SK-N-SH treated with all-trans-retinoic acid at 6 μM for 48 hours (cell line): ENCODE results near the gene PDCL3.

Experiments
- ATAC-seq: fragments of 200-7000 bp; cut with Tn5 transposase; 3 replicates; pipeline ENCODE4 v1.9.1; 2020; ENCODE audit warnings: mild to moderate bottlenecking, moderate library complexity
- ARNTL ChIP-seq: fragments of 450-650 bp; formaldehyde crosslinking; IDR thresholded peaks from 2 replicates; pipeline ENCODE4 v1.5.0; 2020; ENCODE audit warnings: low read depth, mild to moderate bottlenecking, moderate library complexity, borderline replicate concordance
- BACH2 ChIP-seq: fragments of 250-450 bp; sonication (Bioruptor Pico); IDR thresholded peaks from 2 replicates; pipeline ENCODE4 v1.9.0; 2021; ENCODE audit warnings: mild to moderate bottlenecking, borderline replicate concordance
- CSDC2 ChIP-seq: fragments of 250-450 bp; sonication (Bioruptor Pico); IDR thresholded peaks from 2 replicates; pipeline ENCODE4 v1.5.0; 2020; ENCODE audit warnings: mild to moderate bottlenecking, moderate library complexity
- ESRRG ChIP-seq: fragments of 250-450 bp; sonication (Bioruptor Pico); IDR thresholded peaks from 2 replicates; pipeline ENCODE4 v1.6.1; 2021; ENCODE audit warnings: mild to moderate bottlenecking
- GLIS3 ChIP-seq: fragments of 250-450 bp; sonication (Bioruptor Pico); IDR thresholded peaks from 2 replicates; pipeline ENCODE4 v1.5.0; 2020; ENCODE audit warnings: mild to moderate bottlenecking, moderate library complexity
- ISL1 ChIP-seq: fragments of 250-450 bp; sonication (Bioruptor Pico); IDR thresholded peaks from 2 replicates; pipeline ENCODE4 v2.1.2; 2022; ENCODE audit warnings: mild to moderate bottlenecking, moderate library complexity
- OSR1 ChIP-seq: fragments of 250-450 bp; sonication (Bioruptor Pico); IDR thresholded peaks from 2 replicates; pipeline ENCODE4 v1.8.0; 2022; ENCODE audit warnings: moderate library complexity, mild to moderate bottlenecking, inconsistent platforms
- PATZ1 ChIP-seq: fragments of 250-450 bp; sonication (Bioruptor Pico); IDR thresholded peaks from 2 replicates; pipeline ENCODE4 v1.8.0; 2020; ENCODE audit warnings: mild to moderate bottlenecking, moderate library complexity, borderline replicate concordance
- POU6F1 ChIP-seq: fragments of 250-450 bp; sonication (Bioruptor Pico); IDR thresholded peaks from 2 replicates; pipeline ENCODE4 v1.8.0; 2021; ENCODE audit warnings: low read depth, mild to moderate bottlenecking, moderate library complexity, borderline replicate concordance
- RARB ChIP-seq: fragments of 250-450 bp; sonication (Bioruptor Pico); IDR thresholded peaks from 2 replicates; pipeline ENCODE4 v1.8.0; 2021; ENCODE audit warnings: mild to moderate bottlenecking, moderate library complexity
- SNAI2 ChIP-seq: fragments of 250-450 bp; sonication (Bioruptor Pico); IDR thresholded peaks from 2 replicates; pipeline ENCODE4 v1.5.0; 2020; ENCODE audit warnings: mild to moderate bottlenecking, moderate library complexity
- TCF4 ChIP-seq: fragments of 250-450 bp; sonication (Bioruptor Pico); IDR thresholded peaks from 2 replicates; pipeline ENCODE4 v1.8.0; 2021; ENCODE audit warnings: mild to moderate bottlenecking, moderate library complexity, borderline replicate concordance
- ZFP3 ChIP-seq: fragments of 250-450 bp; sonication (Bioruptor Pico); IDR thresholded peaks from 2 replicates; pipeline ENCODE4 v1.5.0; 2020; ENCODE audit warnings: mild to moderate bottlenecking, moderate library complexity
- ZFP30 ChIP-seq: fragments of 450-650 bp; formaldehyde crosslinking; IDR thresholded peaks from 2 replicates; pipeline ENCODE4 v1.5.0; 2022; ENCODE audit warnings: mild to moderate bottlenecking, moderate library complexity
- ZNF565 ChIP-seq: fragments of 450-650 bp; formaldehyde crosslinking; conservative IDR thresholded peaks from 2 replicates; pipeline ENCODE4 v1.5.0; 2020; ENCODE audit warnings: low read depth, mild to moderate bottlenecking, moderate library complexity
- ZNF8 ChIP-seq: fragments of 450-650 bp; formaldehyde crosslinking; IDR thresholded peaks from 2 replicates; pipeline ENCODE4 v1.5.0; 2020; ENCODE audit warnings: mild to moderate bottlenecking, moderate library complexity
- TF ChIP-seq, protein P1 (sequence below): fragments of 250-450 bp; sonication (Bioruptor Pico); IDR thresholded peaks from 2 replicates; pipeline ENCODE4 v1.5.0; 2020; ENCODE audit warnings: mild to moderate bottlenecking, moderate library complexity
- TF ChIP-seq, protein P2 (sequence below): fragments of 250-450 bp; sonication (Bioruptor Pico); IDR thresholded peaks from 2 replicates; pipeline ENCODE4 v1.5.1; 2020; ENCODE audit warnings: low read depth, mild to moderate bottlenecking, moderate library complexity
- TF ChIP-seq, protein P3 (sequence below): fragments of 250-450 bp; sonication (Bioruptor Pico); IDR thresholded peaks from 2 replicates; pipeline ENCODE4 v1.5.1; 2021; ENCODE audit warnings: mild to moderate bottlenecking, moderate library complexity

PDCL3 gene

DNA sequence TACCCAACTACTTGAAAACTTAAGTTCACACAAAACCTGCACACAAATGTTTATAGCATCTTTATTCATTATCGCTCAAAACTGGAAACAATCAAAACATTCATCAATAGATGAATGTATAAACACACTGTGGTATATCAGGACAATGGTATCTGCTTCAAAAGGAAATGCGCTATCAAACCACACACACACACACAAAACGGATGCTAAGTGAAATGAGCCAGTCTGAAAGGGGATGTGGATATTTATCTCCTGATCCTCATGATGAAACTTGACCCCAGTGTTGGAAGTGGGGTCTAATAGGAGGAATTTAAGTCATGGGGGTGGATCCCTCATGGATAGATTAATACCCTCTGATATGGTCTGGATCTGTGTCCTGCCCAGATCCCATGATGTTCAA is 22.0 kb downstream of the PDCL3 start (continued):
- TF ChIP-seq ISL1 (no peak), ESRRG (CRISPR knock-in tag) (no peak)

GRCh38 chr2:100588071-100588786 is 25.4 kb downstream of the PDCL3 start:
- ATAC-seq: peak; percentile 60

GRCh38 chr2:100589527-100589926 is 26.7 kb downstream of the PDCL3 start:
- no peak for ATAC-seq
- TF ChIP-seq PATZ1 (CRISPR knock-in tag): no peak
- TF ChIP-seq CSDC2 (CRISPR knock-in tag): no peak
- TF ChIP-seq, protein P1, sequence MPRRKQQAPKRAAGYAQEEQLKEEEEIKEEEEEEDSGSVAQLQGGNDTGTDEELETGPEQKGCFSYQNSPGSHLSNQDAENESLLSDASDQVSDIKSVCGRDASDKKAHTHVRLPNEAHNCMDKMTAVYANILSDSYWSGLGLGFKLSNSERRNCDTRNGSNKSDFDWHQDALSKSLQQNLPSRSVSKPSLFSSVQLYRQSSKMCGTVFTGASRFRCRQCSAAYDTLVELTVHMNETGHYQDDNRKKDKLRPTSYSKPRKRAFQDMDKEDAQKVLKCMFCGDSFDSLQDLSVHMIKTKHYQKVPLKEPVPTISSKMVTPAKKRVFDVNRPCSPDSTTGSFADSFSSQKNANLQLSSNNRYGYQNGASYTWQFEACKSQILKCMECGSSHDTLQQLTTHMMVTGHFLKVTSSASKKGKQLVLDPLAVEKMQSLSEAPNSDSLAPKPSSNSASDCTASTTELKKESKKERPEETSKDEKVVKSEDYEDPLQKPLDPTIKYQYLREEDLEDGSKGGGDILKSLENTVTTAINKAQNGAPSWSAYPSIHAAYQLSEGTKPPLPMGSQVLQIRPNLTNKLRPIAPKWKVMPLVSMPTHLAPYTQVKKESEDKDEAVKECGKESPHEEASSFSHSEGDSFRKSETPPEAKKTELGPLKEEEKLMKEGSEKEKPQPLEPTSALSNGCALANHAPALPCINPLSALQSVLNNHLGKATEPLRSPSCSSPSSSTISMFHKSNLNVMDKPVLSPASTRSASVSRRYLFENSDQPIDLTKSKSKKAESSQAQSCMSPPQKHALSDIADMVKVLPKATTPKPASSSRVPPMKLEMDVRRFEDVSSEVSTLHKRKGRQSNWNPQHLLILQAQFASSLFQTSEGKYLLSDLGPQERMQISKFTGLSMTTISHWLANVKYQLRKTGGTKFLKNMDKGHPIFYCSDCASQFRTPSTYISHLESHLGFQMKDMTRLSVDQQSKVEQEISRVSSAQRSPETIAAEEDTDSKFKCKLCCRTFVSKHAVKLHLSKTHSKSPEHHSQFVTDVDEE: no peak
- TF ChIP-seq ZNF8 (CRISPR knock-in tag): no peak
- TF ChIP-seq OSR1: no peak
- TF ChIP-seq SNAI2: no peak
- TF ChIP-seq ISL1: no peak

More at GRCh38 chr2:100588071-100588786, 25.4 kb downstream of the PDCL3 start:
- TF ChIP-seq TCF4 (CRISPR knock-in tag) (no peak), SNAI2 (no peak), ZFP3 (no peak), ZFP30 (CRISPR knock-in tag) (no peak), ISL1 (no peak), OSR1 (no peak), PATZ1 (CRISPR knock-in tag) (no peak), ZNF8 (CRISPR knock-in tag) (no peak), POU6F1 (CRISPR knock-in tag) (no peak), BACH2 (CRISPR knock-in tag) (no peak), RARB (CRISPR knock-in tag) (no peak), ARNTL (no peak), ZNF565 (CRISPR knock-in tag) (no peak), CSDC2 (CRISPR knock-in tag) (no peak), GLIS3 (CRISPR knock-in tag) (no peak)
- TF ChIP-seq, protein P1: no peak
- TF ChIP-seq, protein P2, sequence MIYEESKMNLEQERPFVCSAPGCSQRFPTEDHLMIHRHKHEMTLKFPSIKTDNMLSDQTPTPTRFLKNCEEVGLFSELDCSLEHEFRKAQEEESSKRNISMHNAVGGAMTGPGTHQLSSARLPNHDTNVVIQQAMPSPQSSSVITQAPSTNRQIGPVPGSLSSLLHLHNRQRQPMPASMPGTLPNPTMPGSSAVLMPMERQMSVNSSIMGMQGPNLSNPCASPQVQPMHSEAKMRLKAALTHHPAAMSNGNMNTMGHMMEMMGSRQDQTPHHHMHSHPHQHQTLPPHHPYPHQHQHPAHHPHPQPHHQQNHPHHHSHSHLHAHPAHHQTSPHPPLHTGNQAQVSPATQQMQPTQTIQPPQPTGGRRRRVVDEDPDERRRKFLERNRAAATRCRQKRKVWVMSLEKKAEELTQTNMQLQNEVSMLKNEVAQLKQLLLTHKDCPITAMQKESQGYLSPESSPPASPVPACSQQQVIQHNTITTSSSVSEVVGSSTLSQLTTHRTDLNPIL: no peak
- TF ChIP-seq, protein P3, sequence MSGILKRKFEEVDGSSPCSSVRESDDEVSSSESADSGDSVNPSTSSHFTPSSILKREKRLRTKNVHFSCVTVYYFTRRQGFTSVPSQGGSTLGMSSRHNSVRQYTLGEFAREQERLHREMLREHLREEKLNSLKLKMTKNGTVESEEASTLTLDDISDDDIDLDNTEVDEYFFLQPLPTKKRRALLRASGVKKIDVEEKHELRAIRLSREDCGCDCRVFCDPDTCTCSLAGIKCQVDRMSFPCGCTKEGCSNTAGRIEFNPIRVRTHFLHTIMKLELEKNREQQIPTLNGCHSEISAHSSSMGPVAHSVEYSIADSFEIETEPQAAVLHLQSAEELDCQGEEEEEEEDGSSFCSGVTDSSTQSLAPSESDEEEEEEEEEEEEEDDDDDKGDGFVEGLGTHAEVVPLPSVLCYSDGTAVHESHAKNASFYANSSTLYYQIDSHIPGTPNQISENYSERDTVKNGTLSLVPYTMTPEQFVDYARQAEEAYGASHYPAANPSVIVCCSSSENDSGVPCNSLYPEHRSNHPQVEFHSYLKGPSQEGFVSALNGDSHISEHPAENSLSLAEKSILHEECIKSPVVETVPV (CRISPR knock-in tag): no peak
